ENCODE measurements around the gene COL4A1.

COL4A1 gene

DNA sequence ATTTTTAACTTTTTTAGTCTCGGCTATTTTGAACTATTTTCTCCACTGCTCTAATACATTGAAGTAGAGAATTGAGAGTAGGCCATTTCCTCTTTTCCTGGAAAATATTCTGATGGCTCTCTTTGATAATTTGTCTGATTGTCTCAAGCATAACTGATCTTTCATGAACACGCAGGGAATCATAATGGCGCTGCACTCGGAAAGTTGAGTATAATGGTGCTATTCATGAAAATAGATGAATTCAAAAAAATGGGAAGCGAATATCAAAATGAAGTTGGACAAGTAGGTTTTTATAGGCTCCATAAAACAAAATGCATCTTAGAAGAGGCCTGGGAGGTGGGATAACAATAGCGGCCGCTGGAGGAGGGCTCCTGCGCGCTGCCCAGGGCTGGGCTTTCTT, 29.2 kb upstream of the COL4A1 start:
- Histone ChIP-seq H3K9ac (ENCODE audit: low read depth, low read length) (no peak overlapping the region), H3K9me3 (ENCODE audit: control insufficient read depth, insufficient read depth, low read length) (no peaks in the 10 kb centered on the region), H3K4me1 (ENCODE audit: insufficient read depth, low read length) (peaks cover 25% of the 10 kb centered on the region), H3K36me3 (ENCODE audit: insufficient read depth, low read length) (no peaks in the 10 kb centered on the region; the same call in 1 of the 2 replicates)

DNA sequence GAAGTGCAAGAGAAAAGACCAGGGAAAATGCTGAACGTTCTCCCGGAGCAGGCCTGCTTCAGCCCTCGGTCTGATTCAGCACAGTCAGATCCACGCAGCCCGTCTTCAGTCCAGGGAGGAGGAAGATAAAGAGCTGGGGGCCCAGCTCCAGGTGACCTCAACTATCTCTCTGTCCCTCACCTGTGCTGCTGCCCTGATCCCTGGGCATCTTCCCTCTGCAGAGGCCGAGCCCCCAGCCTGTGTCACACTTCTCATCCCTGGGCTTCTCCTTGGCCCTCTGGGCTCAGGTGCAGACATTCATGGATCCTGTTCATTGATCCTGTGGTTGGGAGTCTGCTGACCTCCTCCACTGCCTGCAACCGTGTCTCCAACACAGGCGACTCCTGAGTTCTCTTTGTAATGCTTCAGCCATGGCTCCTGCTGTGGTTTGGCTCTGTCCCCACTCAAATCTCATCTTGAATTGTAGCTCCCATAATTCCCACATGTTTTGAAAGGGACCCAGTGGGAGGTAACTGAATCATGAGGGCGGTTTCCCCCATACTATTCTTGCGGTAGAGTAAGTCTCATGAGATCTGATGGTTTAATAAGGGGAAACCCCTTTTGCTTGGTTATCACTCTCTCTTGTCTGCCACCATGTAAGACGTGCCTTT, 28.0 kb upstream of the COL4A1 start:
- Histone ChIP-seq H3K9ac (ENCODE audit: low read depth, low read length) (no peak overlapping the region), H3K9me3 (ENCODE audit: control insufficient read depth, insufficient read depth, low read length) (no peaks in the 10 kb centered on the region), H3K36me3 (ENCODE audit: insufficient read depth, low read length) (no peaks in the 10 kb centered on the region; the same call in 1 of the 2 replicates), H3K4me1 (ENCODE audit: insufficient read depth, low read length) (peaks cover 17% of the 10 kb centered on the region)

DNA sequence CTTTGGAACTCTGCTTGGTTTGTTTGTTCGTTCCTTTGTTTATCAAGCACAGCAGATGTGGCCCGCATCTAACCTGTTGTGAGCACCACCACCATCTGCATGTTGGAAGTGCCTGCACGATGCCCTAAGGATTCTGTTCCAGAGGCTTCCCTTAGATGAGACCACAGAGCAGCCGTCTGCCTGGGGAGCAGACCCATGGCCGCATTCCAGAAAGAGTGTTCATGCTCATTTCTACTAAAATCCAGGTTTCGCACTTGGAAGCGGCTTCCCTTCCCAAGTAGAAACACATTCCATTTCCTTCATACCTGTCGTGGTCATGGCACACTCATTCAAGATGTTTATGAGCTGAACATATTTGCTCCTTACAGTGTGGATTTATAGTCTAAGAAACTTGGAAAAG, 27.3 kb upstream of the COL4A1 start:
- Histone ChIP-seq H3K4me1 (ENCODE audit: insufficient read depth, low read length) (peaks cover 20% of the 10 kb centered on the region), H3K9ac (ENCODE audit: low read depth, low read length) (no peak overlapping the region), H3K36me3 (ENCODE audit: insufficient read depth, low read length) (no peaks in the 10 kb centered on the region; the same call in 1 of the 2 replicates), H3K9me3 (ENCODE audit: control insufficient read depth, insufficient read depth, low read length) (no peaks in the 10 kb centered on the region)

DNA sequence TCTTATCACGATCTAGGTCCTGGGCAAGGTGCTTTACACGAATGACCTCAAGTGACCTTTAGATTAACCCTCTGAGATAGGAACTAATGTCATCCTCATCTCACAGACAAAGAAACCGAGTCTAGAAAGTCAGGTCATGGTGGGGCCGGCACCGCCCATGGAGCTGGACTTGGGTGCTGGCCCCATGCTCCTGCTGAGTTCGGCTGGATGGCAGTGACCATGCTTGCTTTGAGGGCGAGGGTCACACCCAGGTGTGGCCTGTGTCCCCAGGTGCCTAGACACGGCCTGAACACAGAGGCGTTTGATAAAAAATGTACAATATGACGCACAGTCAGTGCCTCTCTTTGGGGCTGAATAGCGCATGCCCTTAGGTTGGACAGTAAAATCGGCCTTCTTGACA, 26.9 kb upstream of the COL4A1 start:
- H3K9ac ChIP-seq (ENCODE audit: low read depth, low read length): no peak overlapping the region
- peaks cover 19% of the 10 kb centered on the region for H3K4me1 ChIP-seq (ENCODE audit: insufficient read depth, low read length)
- no peaks in the 10 kb centered on the region for H3K9me3 ChIP-seq (ENCODE audit: control insufficient read depth, insufficient read depth, low read length)
- H3K36me3 ChIP-seq (ENCODE audit: insufficient read depth, low read length): no peaks in the 10 kb centered on the region; the same call in 1 of the 2 replicates

DNA sequence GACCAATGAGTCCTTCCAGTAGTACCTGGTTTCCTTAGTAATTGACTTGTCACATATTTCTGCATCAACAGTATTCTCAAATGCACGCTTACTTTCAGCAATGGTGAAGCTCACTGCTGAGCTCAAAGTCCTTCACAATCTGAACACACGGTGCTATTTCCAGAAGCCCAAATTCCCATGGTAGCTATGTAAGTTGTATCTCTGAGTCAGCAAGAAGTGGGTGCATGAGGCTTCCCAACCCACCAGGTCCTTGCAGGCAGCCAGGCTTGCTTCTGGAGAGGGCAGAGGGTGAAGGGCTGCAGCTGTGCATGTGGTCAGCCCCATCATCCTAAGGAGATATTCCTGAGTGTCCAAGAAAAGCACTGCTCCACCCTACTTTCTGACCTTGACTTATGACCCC, 25.8 kb upstream of the COL4A1 start:
- Histone ChIP-seq H3K36me3 (ENCODE audit: insufficient read depth, low read length) (no peaks in the 10 kb centered on the region), H3K9ac (ENCODE audit: low read depth, low read length) (no peak overlapping the region), H3K9me3 (ENCODE audit: control insufficient read depth, insufficient read depth, low read length) (no peaks in the 10 kb centered on the region), H3K4me1 (ENCODE audit: insufficient read depth, low read length) (peaks cover 14% of the 10 kb centered on the region)

DNA sequence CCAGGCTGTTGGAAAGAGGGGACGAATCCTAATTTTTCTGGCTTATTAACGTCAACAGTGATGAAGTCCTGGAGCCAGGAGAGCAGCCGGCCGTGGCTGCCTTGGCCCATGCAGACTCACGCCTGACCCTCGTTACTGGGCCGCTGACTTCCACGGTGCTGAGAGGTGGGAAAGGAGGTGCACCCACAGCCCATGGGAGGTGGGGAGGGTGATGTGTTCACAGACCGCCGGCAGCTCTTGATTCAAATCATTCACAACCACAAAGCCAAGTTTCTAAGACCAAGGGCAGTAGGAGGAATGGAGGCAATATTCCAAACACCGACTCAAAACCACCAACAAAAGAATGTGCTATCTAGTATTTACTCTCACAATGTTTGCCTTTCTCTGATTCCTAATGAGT, 24.4 kb upstream of the COL4A1 start:
- Histone ChIP-seq H3K4me1 (ENCODE audit: insufficient read depth, low read length) (peaks cover 23% of the 10 kb centered on the region), H3K9ac (ENCODE audit: low read depth, low read length) (no peak overlapping the region), H3K9me3 (ENCODE audit: control insufficient read depth, insufficient read depth, low read length) (no peaks in the 10 kb centered on the region), H3K36me3 (ENCODE audit: insufficient read depth, low read length) (no peaks in the 10 kb centered on the region)

DNA sequence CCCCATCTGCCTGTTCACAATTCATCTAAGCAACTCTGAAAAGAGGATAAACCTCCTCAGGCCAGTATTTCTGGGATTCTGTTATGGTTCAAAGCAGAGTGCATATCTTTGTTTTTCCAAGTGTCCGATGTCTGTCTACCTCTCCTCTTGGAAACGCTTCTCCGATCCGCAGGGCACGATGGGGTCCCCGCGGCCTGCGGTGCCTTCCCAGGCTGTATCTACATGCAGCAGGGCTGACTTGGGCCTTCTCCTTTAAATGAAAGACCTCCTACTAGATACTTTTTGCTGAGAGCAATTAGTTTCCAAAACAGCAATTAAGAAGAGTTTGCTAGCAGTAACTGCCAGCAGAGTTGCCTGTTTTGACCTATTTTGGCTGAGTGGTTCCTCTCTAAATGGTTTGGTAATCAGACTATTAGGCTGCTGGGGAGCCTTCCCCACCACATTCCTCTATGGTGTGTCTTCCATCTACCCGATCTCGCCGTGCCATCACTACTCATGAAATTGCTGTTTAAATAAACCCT, 23.6 kb upstream of the COL4A1 start:
- Histone ChIP-seq H3K9ac (ENCODE audit: low read depth, low read length) (no peak overlapping the region), H3K4me1 (ENCODE audit: insufficient read depth, low read length) (peaks cover 28% of the 10 kb centered on the region), H3K9me3 (ENCODE audit: control insufficient read depth, insufficient read depth, low read length) (no peaks in the 10 kb centered on the region)

DNA sequence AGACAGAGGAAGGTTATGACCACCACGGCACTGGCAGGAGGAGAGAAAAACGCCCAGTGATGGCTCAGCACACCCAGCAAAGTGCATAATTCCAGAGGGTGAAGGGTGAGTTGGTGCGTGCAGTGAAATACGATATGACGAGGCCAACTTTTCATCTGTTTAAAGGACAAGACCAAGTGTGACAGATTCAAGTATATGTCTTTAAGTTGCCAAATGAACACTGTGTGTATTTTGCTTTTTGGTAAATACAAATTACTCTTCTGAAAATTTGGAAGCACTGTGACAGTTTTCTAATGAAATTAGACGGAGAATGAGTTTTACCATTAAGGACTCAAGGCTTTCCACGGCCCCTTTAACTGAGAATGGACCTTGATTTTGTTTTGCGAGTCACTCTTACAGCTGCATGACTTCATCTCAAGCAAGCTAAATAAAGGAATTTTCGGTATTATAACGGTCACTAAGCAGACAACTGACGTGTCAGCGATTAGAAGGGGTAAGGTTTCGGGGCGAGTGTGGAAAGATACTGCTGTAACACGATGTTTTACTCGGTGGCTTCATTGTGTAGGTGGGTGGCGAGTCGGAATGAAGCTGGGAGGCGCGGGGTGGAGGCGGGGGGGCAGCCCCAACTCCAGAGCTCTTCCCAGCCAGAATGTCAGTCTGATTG, 23.0 kb upstream of the COL4A1 start:
- Histone ChIP-seq H3K4me1 (ENCODE audit: insufficient read depth, low read length) (peaks cover 34% of the 10 kb centered on the region), H3K9me3 (ENCODE audit: control insufficient read depth, insufficient read depth, low read length) (no peaks in the 10 kb centered on the region), H3K9ac (ENCODE audit: low read depth, low read length) (no peak overlapping the region), H3K36me3 (ENCODE audit: insufficient read depth, low read length) (no peaks in the 10 kb centered on the region)

More for the DNA sequence above, 23.6 kb upstream of the COL4A1 start:
- H3K36me3 ChIP-seq (ENCODE audit: insufficient read depth, low read length): no peaks in the 10 kb centered on the region

DNA sequence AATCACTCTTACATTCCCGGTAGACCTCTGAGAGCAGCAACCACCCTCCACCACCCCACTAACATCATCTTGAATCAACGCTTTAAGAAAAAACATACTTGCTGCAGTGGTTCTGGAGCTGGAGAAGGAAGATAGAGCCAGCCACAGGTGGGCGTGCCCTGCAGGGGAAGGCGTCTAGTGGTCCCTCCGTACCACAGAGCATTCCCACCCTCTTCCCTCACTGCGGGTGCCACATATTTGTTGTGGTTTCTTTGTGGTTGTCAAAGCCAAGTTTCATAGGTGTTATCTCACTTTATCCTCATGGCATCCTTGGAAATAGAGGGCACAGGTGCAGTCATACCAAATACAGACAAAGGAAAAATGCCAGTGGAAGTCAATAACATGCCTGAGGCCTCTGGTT, 22.3 kb upstream of the COL4A1 start:
- Histone ChIP-seq H3K9ac (ENCODE audit: low read depth, low read length) (no peak overlapping the region), H3K4me1 (ENCODE audit: insufficient read depth, low read length) (peaks cover 34% of the 10 kb centered on the region), H3K36me3 (ENCODE audit: insufficient read depth, low read length) (no peaks in the 10 kb centered on the region; the same call in 1 of the 2 replicates), H3K9me3 (ENCODE audit: control insufficient read depth, insufficient read depth, low read length) (no peaks in the 10 kb centered on the region)

DNA sequence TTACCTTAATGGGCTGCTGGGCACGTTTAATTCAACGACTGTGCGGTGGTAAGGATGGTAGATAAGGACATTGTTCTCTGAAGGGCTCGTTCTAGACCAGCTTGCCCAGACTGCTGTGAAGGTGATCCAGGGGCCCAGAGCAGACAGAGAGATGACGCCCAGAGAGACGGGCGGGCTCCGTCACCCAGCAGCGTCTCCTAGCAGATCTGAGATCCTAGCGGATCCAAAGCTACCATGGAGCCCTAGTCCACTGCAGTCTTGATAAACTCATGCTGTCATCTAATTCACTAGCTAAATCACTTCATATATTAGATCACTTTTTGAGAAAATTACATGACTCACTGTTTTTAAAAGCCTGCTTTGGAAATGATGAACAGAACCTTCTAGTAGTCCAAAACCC, 21.6 kb upstream of the COL4A1 start:
- peaks cover 34% of the 10 kb centered on the region for H3K4me1 ChIP-seq (ENCODE audit: insufficient read depth, low read length)
- H3K9me3 ChIP-seq (ENCODE audit: control insufficient read depth, insufficient read depth, low read length): no peaks in the 10 kb centered on the region
- H3K36me3 ChIP-seq (ENCODE audit: insufficient read depth, low read length): no peaks in the 10 kb centered on the region; the same call in 1 of the 2 replicates
- H3K9ac ChIP-seq (ENCODE audit: low read depth, low read length): no peak overlapping the region

DNA sequence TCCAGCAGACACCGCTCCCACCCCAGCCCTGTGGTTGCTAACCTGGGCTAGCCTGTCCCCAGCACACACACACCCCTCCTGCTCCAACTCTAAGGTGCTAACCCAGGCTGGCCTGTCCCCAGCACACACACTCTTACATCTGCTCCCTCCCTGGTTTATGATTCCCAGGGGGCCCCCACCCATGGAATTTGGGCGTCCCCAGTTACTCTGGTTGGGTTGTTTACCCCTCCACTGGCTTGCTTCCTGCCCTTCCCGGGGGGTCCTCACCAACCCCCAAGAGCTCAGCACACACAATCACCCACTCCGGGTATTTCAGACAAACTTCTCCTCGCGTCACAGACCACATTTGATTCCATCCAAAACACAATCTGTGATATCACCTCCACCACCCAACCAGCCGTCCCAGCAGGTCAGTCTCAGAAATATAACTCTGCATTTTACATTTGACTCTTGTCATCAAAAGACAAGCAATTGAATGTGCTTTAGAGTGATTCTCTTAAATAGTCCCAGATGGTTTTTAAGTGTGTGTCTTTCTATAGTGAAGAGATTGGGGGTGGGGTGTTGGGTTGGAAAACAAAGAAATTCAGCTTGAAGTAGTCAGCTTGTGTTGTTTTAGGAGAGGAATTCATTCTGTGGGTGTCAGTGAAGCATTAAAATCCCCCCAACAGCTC, 20.2 kb upstream of the COL4A1 start:
- peaks cover 34% of the 10 kb centered on the region for H3K4me1 ChIP-seq (ENCODE audit: insufficient read depth, low read length)
- no peak overlapping the region; the same call in 1 of the 2 replicates for H3K9ac ChIP-seq (ENCODE audit: low read depth, low read length)

DNA sequence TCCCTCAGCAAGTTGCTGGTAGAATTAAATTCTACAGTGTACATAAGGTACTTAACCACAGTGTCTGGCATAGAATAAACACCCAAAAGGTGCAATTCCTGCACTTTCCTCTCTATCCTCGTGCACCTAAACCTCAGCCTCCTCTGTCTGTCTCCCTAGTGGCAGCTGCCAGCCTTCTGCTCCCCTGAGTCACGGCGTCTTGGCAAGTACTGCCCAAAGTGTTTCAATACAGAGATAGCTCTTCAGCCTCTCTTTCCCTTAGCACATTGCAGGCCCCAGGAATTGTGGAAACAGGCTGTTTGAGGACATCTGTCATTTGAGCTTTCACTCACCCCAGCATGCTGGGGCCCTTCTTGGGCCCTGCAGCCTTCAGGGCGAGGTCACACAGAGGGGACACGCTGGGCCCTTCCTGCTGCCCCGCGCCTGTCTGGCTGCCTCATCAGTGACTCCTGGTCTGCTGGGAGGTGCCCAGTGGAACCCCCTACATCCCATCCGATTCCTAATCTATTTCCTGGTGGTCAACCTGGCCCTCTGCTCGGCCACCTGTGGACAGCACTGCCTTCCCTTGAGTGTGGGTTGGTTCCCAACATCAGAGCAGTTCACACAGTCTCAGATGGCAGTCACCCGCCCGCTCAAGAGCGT, 19.4 kb upstream of the COL4A1 start:
- Histone ChIP-seq H3K36me3 (ENCODE audit: insufficient read depth, low read length) (no peaks in the 10 kb centered on the region; the same call in 1 of the 2 replicates), H3K9ac (ENCODE audit: low read depth, low read length) (no peak overlapping the region), H3K9me3 (ENCODE audit: control insufficient read depth, insufficient read depth, low read length) (no peaks in the 10 kb centered on the region), H3K4me1 (ENCODE audit: insufficient read depth, low read length) (peaks cover 34% of the 10 kb centered on the region)

More for the DNA sequence above, 20.2 kb upstream of the COL4A1 start:
- Histone ChIP-seq H3K36me3 (ENCODE audit: insufficient read depth, low read length) (no peaks in the 10 kb centered on the region; the same call in 1 of the 2 replicates), H3K9me3 (ENCODE audit: control insufficient read depth, insufficient read depth, low read length) (no peaks in the 10 kb centered on the region)

DNA sequence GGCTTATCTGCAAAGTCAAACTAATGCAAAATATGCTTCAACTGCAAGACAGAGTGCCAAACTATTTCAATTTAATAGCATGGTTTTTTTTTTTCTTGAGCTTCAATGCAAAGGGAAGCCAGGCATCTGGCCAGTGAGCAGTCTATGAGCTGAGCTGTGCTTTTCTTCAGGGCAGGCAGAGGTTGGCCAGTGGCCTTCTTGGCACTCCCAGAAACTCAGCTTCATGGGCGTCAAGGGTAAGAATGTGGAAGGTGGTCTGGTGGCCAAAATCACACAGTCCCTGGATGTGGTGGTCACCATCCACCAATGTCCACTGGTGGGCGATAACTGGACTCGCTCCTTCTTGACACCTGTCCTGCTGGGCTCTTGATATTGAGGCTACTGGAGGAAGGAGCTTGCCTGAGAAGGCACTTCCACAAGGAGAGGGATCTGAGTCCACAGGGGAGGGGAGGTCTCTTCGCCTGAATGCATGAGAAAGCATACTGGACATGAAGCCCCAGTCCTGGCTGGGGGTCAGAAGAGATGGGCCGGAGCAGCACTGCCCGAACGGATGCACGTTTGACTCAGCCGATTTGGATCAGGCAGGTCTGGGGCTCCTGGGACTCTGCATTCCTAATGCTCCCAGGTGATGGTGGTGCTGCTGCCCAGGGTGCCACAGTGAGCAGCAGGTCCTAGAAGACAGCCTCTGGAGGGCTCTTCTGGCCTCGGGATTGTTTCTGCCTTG, 17.2 kb upstream of the COL4A1 start:
- peaks cover 44% of the 10 kb centered on the region for H3K4me1 ChIP-seq (ENCODE audit: insufficient read depth, low read length)
- H3K9ac ChIP-seq (ENCODE audit: low read depth, low read length): no peak overlapping the region
- H3K36me3 ChIP-seq (ENCODE audit: insufficient read depth, low read length): no peaks in the 10 kb centered on the region; the same call in 1 of the 2 replicates

More for the DNA sequence above, 17.2 kb upstream of the COL4A1 start:
- H3K9me3 ChIP-seq (ENCODE audit: control insufficient read depth, insufficient read depth, low read length): no peaks in the 10 kb centered on the region
